ENCODE data around the gene CNTN5.
A peak's percentile ranks its signal among the peaks of the same experiment; 100 is the strongest.

CNTN5 gene

GRCh38 chr11:100221791-100222190 is 1201.0 kb downstream of the CNTN5 start:
- DNase-seq = no peak
- Histone ChIP-seq H4K8ac (ENCODE audit: low read length) (no peak overlapping the region), H2BK12ac (ENCODE audit: low read length in 2 of 2) (no peak overlapping the region), H2BK5ac (ENCODE audit: low read depth, low read length, poor library complexity, severe bottlenecking) (no peak overlapping the region), H2BK120ac (ENCODE audit: low read depth, low read length) (no peak overlapping the region), H3K79me1 (replicated peaks; ENCODE audit: low read length, poor library complexity, severe bottlenecking) (no peaks in the 10 kb centered on the region), H3K36me3 (ENCODE audit: control insufficient read depth in 1 of 2, insufficient read depth in 2 of 2, low read depth in 1 of 2, low read length in 2 of 2) (no peaks in the 10 kb centered on the region), H2BK15ac (ENCODE audit: low read depth, poor library complexity, severe bottlenecking) (no peak overlapping the region), H3K18ac (ENCODE audit: low read depth in 1 of 2, low read length in 2 of 2) (no peak overlapping the region), H3K23ac (ENCODE audit: low read length in 2 of 2) (no peak overlapping the region), H3K27ac (ENCODE audit: low read length, poor library complexity, severe bottlenecking) (no peak overlapping the region), H2AK5ac (ENCODE audit: low read length, severe bottlenecking) (no peak overlapping the region), H2AFZ (ENCODE audit: low read depth, low read length) (no peak overlapping the region), H3K14ac (ENCODE audit: low read length in 2 of 2) (no peak overlapping the region), H3K4me1 (ENCODE audit: control insufficient read depth, insufficient read depth, low read depth, low read length) (no peaks in the 10 kb centered on the region), H3K4ac (ENCODE audit: low read depth in 1 of 2, low read length in 2 of 2) (no peak overlapping the region), H3K4me3 (ENCODE audit: insufficient read depth in 1 of 2, low read depth in 1 of 2, low read length in 2 of 2) (no peak overlapping the region), H3K27me3 (ENCODE audit: control insufficient read depth in 1 of 2, insufficient read depth in 1 of 2, low read length in 2 of 2) (no peaks in the 10 kb centered on the region), H3K9me3 (ENCODE audit: control insufficient read depth, low read length) (no peaks in the 10 kb centered on the region), H3K9ac (ENCODE audit: low read length) (no peak overlapping the region), H3K4me2 (ENCODE audit: low read length, poor library complexity, severe bottlenecking) (no peak overlapping the region), H4K91ac (ENCODE audit: low read length) (no peak overlapping the region)
- WGBS = 81% methylated on average over 2 of the region's 2 CpGs

GRCh38 chr11:100224541-100225034 is 1203.8 kb downstream of the CNTN5 start:
- Histone ChIP-seq H2AK5ac (ENCODE audit: low read length, severe bottlenecking) (no peak overlapping the region), H3K36me3 (ENCODE audit: control insufficient read depth in 1 of 2, insufficient read depth in 2 of 2, low read depth in 1 of 2, low read length in 2 of 2) (no peaks in the 10 kb centered on the region), H3K79me1 (replicated peaks; ENCODE audit: low read length, poor library complexity, severe bottlenecking) (no peaks in the 10 kb centered on the region), H2BK15ac (ENCODE audit: low read depth, poor library complexity, severe bottlenecking) (no peak overlapping the region), H3K4me2 (ENCODE audit: low read length, poor library complexity, severe bottlenecking) (no peak overlapping the region), H4K8ac (ENCODE audit: low read length) (no peak overlapping the region), H3K14ac (ENCODE audit: low read length in 2 of 2) (no peak overlapping the region), H3K4ac (ENCODE audit: low read depth in 1 of 2, low read length in 2 of 2) (no peak overlapping the region), H4K91ac (ENCODE audit: low read length) (no peak overlapping the region), H3K4me3 (ENCODE audit: insufficient read depth in 1 of 2, low read depth in 1 of 2, low read length in 2 of 2) (no peak overlapping the region), H3K23ac (ENCODE audit: low read length in 2 of 2) (no peak overlapping the region), H2BK120ac (ENCODE audit: low read depth, low read length) (no peak overlapping the region), H2BK12ac (ENCODE audit: low read length in 2 of 2) (no peak overlapping the region), H2BK5ac (ENCODE audit: low read depth, low read length, poor library complexity, severe bottlenecking) (no peak overlapping the region), H2AFZ (ENCODE audit: low read depth, low read length) (no peak overlapping the region), H3K27ac (ENCODE audit: low read length, poor library complexity, severe bottlenecking) (no peak overlapping the region), H3K9me3 (ENCODE audit: control insufficient read depth, low read length) (no peaks in the 10 kb centered on the region), H3K9ac (ENCODE audit: low read length) (no peak overlapping the region), H3K4me1 (ENCODE audit: control insufficient read depth, insufficient read depth, low read depth, low read length) (no peaks in the 10 kb centered on the region), H3K27me3 (ENCODE audit: control insufficient read depth in 1 of 2, insufficient read depth in 1 of 2, low read length in 2 of 2) (no peaks in the 10 kb centered on the region), H3K18ac (ENCODE audit: low read depth in 1 of 2, low read length in 2 of 2) (no peak overlapping the region)
- 100% methylated on average over 1 of the region's 1 CpG for WGBS
- no peak for DNase-seq

- Histone ChIP-seq H2AFZ (ENCODE audit: low read depth, low read length) (no peak overlapping the region), H3K79me1 (replicated peaks; ENCODE audit: low read length, poor library complexity, severe bottlenecking) (no peaks in the 10 kb centered on the region)
Measured at GRCh38 chr11:100229086-100229485, 1208.3 kb downstream of the CNTN5 start.

DNA sequence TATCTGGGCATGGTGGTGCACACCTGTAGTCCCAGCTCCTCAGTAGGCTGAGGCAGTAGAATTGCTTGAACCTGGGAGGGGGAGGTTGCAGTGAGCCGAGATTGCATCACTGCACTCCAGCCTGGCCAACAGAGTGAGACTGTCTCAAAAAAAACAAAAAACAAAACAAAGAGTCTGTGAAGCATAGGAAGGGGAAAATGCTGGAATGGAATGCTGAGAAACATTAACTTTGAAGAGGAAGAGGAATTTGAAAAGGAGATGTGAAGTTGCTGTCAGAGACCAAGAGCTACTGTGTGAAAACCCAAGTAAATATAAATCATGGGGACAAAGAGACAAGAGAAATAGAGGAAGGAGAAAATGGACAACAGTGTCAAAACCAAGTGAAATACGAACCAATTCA is 1211.3 kb downstream of the CNTN5 start:
- Histone ChIP-seq H3K36me3 (ENCODE audit: control insufficient read depth in 1 of 2, insufficient read depth in 2 of 2, low read depth in 1 of 2, low read length in 2 of 2) (no peaks in the 10 kb centered on the region), H2BK5ac (ENCODE audit: low read depth, low read length, poor library complexity, severe bottlenecking) (no peak overlapping the region), H2AK5ac (ENCODE audit: low read length, severe bottlenecking) (no peak overlapping the region), H3K18ac (ENCODE audit: low read depth in 1 of 2, low read length in 2 of 2) (no peak overlapping the region), H3K4ac (ENCODE audit: low read depth in 1 of 2, low read length in 2 of 2) (no peak overlapping the region), H3K79me1 (replicated peaks; ENCODE audit: low read length, poor library complexity, severe bottlenecking) (no peaks in the 10 kb centered on the region), H2BK120ac (ENCODE audit: low read depth, low read length) (no peak overlapping the region), H3K4me3 (ENCODE audit: insufficient read depth in 1 of 2, low read depth in 1 of 2, low read length in 2 of 2) (no peak overlapping the region), H3K9ac (ENCODE audit: low read length) (no peak overlapping the region), H3K14ac (ENCODE audit: low read length in 2 of 2) (no peak overlapping the region), H2BK15ac (ENCODE audit: low read depth, poor library complexity, severe bottlenecking) (no peak overlapping the region), H3K4me1 (ENCODE audit: control insufficient read depth, insufficient read depth, low read depth, low read length) (no peaks in the 10 kb centered on the region), H3K27me3 (ENCODE audit: control insufficient read depth in 1 of 2, insufficient read depth in 1 of 2, low read length in 2 of 2) (no peaks in the 10 kb centered on the region), H3K27ac (ENCODE audit: low read length, poor library complexity, severe bottlenecking) (peak overlapping the region; percentile 83), H3K23ac (ENCODE audit: low read length in 2 of 2) (no peak overlapping the region), H4K8ac (ENCODE audit: low read length) (no peak overlapping the region), H2AFZ (ENCODE audit: low read depth, low read length) (no peak overlapping the region), H4K91ac (ENCODE audit: low read length) (no peak overlapping the region), H3K4me2 (ENCODE audit: low read length, poor library complexity, severe bottlenecking) (no peak overlapping the region), H3K9me3 (ENCODE audit: control insufficient read depth, low read length) (no peaks in the 10 kb centered on the region), H2BK12ac (ENCODE audit: low read length in 2 of 2) (no peak overlapping the region)
- DNase-seq = no peak
- 93% methylated on average over 1 of the region's 2 CpGs for WGBS

More at GRCh38 chr11:100229086-100229485, 1208.3 kb downstream of the CNTN5 start:
- DNase-seq = no peak
- Histone ChIP-seq H3K4me1 (ENCODE audit: control insufficient read depth, insufficient read depth, low read depth, low read length) (no peaks in the 10 kb centered on the region), H3K9ac (ENCODE audit: low read length) (no peak overlapping the region), H3K14ac (ENCODE audit: low read length in 2 of 2) (no peak overlapping the region), H3K27me3 (ENCODE audit: control insufficient read depth in 1 of 2, insufficient read depth in 1 of 2, low read length in 2 of 2) (no peaks in the 10 kb centered on the region), H2BK120ac (ENCODE audit: low read depth, low read length) (no peak overlapping the region), H4K91ac (ENCODE audit: low read length) (no peak overlapping the region), H3K36me3 (ENCODE audit: control insufficient read depth in 1 of 2, insufficient read depth in 2 of 2, low read depth in 1 of 2, low read length in 2 of 2) (no peaks in the 10 kb centered on the region), H4K8ac (ENCODE audit: low read length) (no peak overlapping the region), H3K27ac (ENCODE audit: low read length, poor library complexity, severe bottlenecking) (no peak overlapping the region), H2BK5ac (ENCODE audit: low read depth, low read length, poor library complexity, severe bottlenecking) (no peak overlapping the region), H2AK5ac (ENCODE audit: low read length, severe bottlenecking) (no peak overlapping the region), H2BK15ac (ENCODE audit: low read depth, poor library complexity, severe bottlenecking) (no peak overlapping the region), H3K23ac (ENCODE audit: low read length in 2 of 2) (no peak overlapping the region), H3K9me3 (ENCODE audit: control insufficient read depth, low read length) (no peaks in the 10 kb centered on the region), H2BK12ac (ENCODE audit: low read length in 2 of 2) (no peak overlapping the region), H3K4me3 (ENCODE audit: insufficient read depth in 1 of 2, low read depth in 1 of 2, low read length in 2 of 2) (no peak overlapping the region), H3K18ac (ENCODE audit: low read depth in 1 of 2, low read length in 2 of 2) (no peak overlapping the region), H3K4me2 (ENCODE audit: low read length, poor library complexity, severe bottlenecking) (no peak overlapping the region), H3K4ac (ENCODE audit: low read depth in 1 of 2, low read length in 2 of 2) (no peak overlapping the region)
- no CpG with 5 or more reads among the region's 1 CpG for WGBS

Measured in mesenchymal stem cell (in vitro differentiated cells and primary cell).